ENCODE results near the gene BLZF1.
"Not testable (repeated sequence)": the region's sequence is repeated elsewhere in the genome, so short reads cannot be mapped to it uniquely, and the experiment has no call there.

BLZF1 gene

GRCh38 chr1:169329383-169329782 is 38.6 kb upstream of the BLZF1 start:
- peaks cover 7% of the 10 kb centered on the region; the same call in 1 of the 2 replicates for H3K9me3 ChIP-seq (ENCODE audit: insufficient read depth, low read length)
- TF ChIP-seq EZH2phosphoT487 (IDR thresholded peaks at IDR 0.05; ENCODE audit: low read depth): no peak
- no peak for TF ChIP-seq CTCF (IDR thresholded peaks at IDR 0.05; ENCODE audit: low read depth, low read length)
- no peaks in the 10 kb centered on the region for H3K79me2 ChIP-seq (ENCODE audit: low read length)
- no peak overlapping the region for H3K4me2 ChIP-seq (ENCODE audit: low read length)
- H3K4me1 ChIP-seq (ENCODE audit: low read length): peaks cover 15% of the 10 kb centered on the region
- H3K27ac ChIP-seq (ENCODE audit: low read length): no peak overlapping the region
- H2AFZ ChIP-seq (ENCODE audit: low read depth, low read length): no peak overlapping the region
- H3K36me3 ChIP-seq (replicated peaks; ENCODE audit: low read depth, low read length): no peaks in the 10 kb centered on the region
- H3K27me3 ChIP-seq (ENCODE audit: low read depth, low read length): no peaks in the 10 kb centered on the region
- no peaks in the 10 kb centered on the region for H4K20me1 ChIP-seq (ENCODE audit: insufficient read depth, low read length)
- H3K4me3 ChIP-seq (ENCODE audit: low read length): no peak overlapping the region
- no peak overlapping the region for H3K9ac ChIP-seq (ENCODE audit: low read length)

GRCh38 chr1:169330927-169331326 is 37.1 kb upstream of the BLZF1 start:
- Histone ChIP-seq H3K79me2 (ENCODE audit: low read length) (no peaks in the 10 kb centered on the region), H3K9me3 (ENCODE audit: insufficient read depth, low read length) (peaks cover 7% of the 10 kb centered on the region; the same call in 1 of the 2 replicates), H2AFZ (ENCODE audit: low read depth, low read length) (no peak overlapping the region), H3K4me2 (ENCODE audit: low read length) (no peak overlapping the region), H3K9ac (ENCODE audit: low read length) (no peak overlapping the region), H3K27me3 (ENCODE audit: low read depth, low read length) (no peaks in the 10 kb centered on the region), H3K4me1 (ENCODE audit: low read length) (peaks cover 15% of the 10 kb centered on the region), H3K4me3 (ENCODE audit: low read length) (no peak overlapping the region), H3K36me3 (replicated peaks; ENCODE audit: low read depth, low read length) (no peaks in the 10 kb centered on the region), H4K20me1 (ENCODE audit: insufficient read depth, low read length) (no peaks in the 10 kb centered on the region), H3K27ac (ENCODE audit: low read length) (no peak overlapping the region)
- TF ChIP-seq EZH2phosphoT487 (IDR thresholded peaks at IDR 0.05; ENCODE audit: low read depth): no peak
- TF ChIP-seq CTCF (IDR thresholded peaks at IDR 0.05; ENCODE audit: low read depth, low read length): no peak

DNA sequence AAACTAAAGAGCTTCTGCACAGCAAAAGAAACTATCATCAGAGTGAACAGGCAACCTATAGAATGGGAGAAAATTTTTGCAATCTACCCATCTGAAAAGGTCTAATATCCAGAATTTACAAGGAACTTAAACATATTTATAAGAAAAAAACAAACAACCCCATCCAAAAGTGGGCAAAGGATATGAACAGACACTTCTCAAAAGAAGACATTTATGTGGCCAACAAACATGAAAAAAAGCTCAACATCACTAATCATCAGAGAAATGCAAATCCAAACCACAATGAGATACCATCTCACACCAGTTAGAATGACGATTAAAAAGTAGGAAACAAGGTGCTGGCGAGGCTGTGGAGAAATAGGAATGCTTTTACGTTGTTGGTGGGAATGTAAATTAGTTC is 33.3 kb upstream of the BLZF1 start:
- H3K4me1 ChIP-seq (ENCODE audit: low read length); H2AFZ ChIP-seq (ENCODE audit: low read depth, low read length); H3K4me3 ChIP-seq (ENCODE audit: low read length); H3K9me3 ChIP-seq (ENCODE audit: insufficient read depth, low read length); H3K79me2 ChIP-seq (ENCODE audit: low read length); H3K36me3 ChIP-seq (replicated peaks; ENCODE audit: low read depth, low read length); H3K9ac ChIP-seq (ENCODE audit: low read length); H3K4me2 ChIP-seq (ENCODE audit: low read length); H3K27ac ChIP-seq (ENCODE audit: low read length); H4K20me1 ChIP-seq (ENCODE audit: insufficient read depth, low read length); H3K27me3 ChIP-seq (ENCODE audit: low read depth, low read length): not testable (repeated sequence)

- H3K4me3 ChIP-seq (ENCODE audit: low read length); H3K9ac ChIP-seq (ENCODE audit: low read length); H3K9me3 ChIP-seq (ENCODE audit: insufficient read depth, low read length); H3K27me3 ChIP-seq (ENCODE audit: low read depth, low read length); H3K27ac ChIP-seq (ENCODE audit: low read length); H3K4me1 ChIP-seq (ENCODE audit: low read length); H3K4me2 ChIP-seq (ENCODE audit: low read length); H4K20me1 ChIP-seq (ENCODE audit: insufficient read depth, low read length); H3K36me3 ChIP-seq (replicated peaks; ENCODE audit: low read depth, low read length); H3K79me2 ChIP-seq (ENCODE audit: low read length); H2AFZ ChIP-seq (ENCODE audit: low read depth, low read length): not testable (repeated sequence)
Observed at GRCh38 chr1:169336947-169337715, 30.9 kb upstream of the BLZF1 start.

GRCh38 chr1:169338617-169339016 is 29.4 kb upstream of the BLZF1 start:
- no peaks in the 10 kb centered on the region for H3K36me3 ChIP-seq (replicated peaks; ENCODE audit: low read depth, low read length)
- no peaks in the 10 kb centered on the region for H3K9me3 ChIP-seq (ENCODE audit: insufficient read depth, low read length)
- no peak overlapping the region for H3K4me2 ChIP-seq (ENCODE audit: low read length)
- no peaks in the 10 kb centered on the region; the same call in 1 of the 2 replicates for H3K4me1 ChIP-seq (ENCODE audit: low read length)
- H3K4me3 ChIP-seq (ENCODE audit: low read length): no peak overlapping the region
- no peak overlapping the region for H3K9ac ChIP-seq (ENCODE audit: low read length)
- H3K79me2 ChIP-seq (ENCODE audit: low read length): no peaks in the 10 kb centered on the region
- TF ChIP-seq EZH2phosphoT487 (IDR thresholded peaks at IDR 0.05; ENCODE audit: low read depth) (no peak), CTCF (IDR thresholded peaks at IDR 0.05; ENCODE audit: low read depth, low read length) (no peak)
- no peak overlapping the region for H3K27ac ChIP-seq (ENCODE audit: low read length)
- H2AFZ ChIP-seq (ENCODE audit: low read depth, low read length): no peak overlapping the region
- no peaks in the 10 kb centered on the region for H4K20me1 ChIP-seq (ENCODE audit: insufficient read depth, low read length)
- H3K27me3 ChIP-seq (ENCODE audit: low read depth, low read length): no peaks in the 10 kb centered on the region

Data from OCI-LY3 (cell line).